RCC 7860 (cell line): ENCODE results near the gene NXN.
"Not testable (repeated sequence)": the region's sequence is repeated elsewhere in the genome, so short reads cannot be mapped to it uniquely, and the experiment has no call there.

Experiments
- DNase-seq: peaks from one replicate; pipeline ENCODE4 v3.0.0-alpha.2; 2015; ENCODE audit warnings: low spot score
- FAIRE-seq: peaks from 2 replicates; lab custom pipeline; 2012; peaks lifted over from hg19 to GRCh38; lab: Jason Lieb, UNC

Gene NXN

DNA sequence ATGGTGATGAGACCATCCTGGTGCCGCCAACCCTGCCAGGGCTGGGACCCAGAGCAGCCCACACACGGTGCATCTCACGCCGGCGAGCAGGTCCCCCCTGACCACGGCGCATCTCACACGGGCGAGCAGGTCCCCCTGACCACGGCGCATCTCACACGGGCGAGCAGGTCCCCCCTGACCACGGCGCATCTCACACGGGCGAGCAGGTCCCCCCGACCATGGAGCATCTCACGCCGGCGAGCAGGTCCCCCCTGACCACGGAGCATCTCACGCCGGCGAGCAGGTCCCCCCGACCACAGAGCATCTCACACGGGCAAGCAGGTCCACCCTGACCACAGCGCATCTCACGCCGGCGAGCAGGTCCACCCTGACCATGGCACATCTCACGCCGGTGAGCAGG is 138.3 kb downstream of the NXN start:
- FAIRE-seq (no peak), DNase-seq (no peak)

DNA sequence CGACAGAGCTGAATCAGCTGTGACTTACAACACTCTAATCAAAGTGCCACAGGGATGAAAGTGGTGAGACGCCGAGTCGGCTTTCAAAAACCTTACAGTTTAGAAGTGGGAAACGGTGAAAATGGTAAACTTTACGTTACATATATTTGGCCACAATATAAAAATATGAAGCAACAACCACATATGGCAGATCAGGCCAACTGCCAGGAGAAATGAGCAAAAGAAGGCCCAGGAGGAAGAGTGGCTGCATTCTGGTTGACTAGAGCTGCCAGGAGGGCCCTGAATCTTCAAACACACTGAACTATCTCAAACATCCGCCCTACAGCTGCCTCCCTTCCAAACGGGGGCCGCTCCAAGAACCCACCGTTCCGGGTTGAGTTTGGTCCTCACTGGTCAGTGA is 141.1 kb downstream of the NXN start:
- FAIRE-seq = no peak

DNA sequence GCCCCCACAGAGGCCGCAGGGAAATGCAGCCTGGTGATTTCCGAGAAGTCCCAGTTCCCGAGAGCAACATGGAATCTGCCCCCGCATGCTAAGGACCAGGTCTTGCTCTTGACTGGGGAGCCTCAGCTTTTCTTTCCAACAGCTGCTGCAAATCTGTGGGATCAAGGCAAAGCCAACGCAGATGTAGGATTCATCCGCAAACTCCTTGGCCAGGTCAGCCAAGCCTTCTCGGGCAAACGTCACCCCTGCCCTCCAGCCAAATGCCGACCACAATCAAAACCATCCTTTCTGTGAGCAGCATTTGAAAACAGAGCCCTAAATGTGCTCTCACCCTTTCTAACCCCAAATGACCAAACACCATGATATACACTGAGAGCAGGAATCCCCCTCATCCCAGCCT is 143.4 kb downstream of the NXN start:
- peak; percentile 65 for FAIRE-seq
- DNase-seq = peak; percentile 57

More for the DNA sequence above, 141.1 kb downstream of the NXN start:
- DNase-seq = no peak

DNA sequence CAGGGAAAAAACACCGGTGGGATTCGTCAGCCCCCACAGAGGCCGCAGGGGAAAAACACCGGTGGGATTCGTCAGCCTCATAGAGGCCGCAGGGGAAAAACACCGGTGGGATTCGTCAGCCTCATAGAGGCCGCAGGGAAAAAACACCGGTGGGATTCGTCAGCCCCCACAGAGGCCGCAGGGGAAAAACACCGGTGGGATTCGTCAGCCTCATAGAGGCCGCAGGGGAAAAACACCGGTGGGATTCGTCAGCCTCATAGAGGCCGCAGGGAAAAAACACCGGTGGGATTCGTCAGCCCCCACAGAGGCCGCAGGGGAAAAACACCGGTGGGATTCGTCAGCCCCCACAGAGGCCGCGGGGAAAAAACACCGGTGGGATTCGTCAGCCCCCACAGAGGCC is 143.9 kb downstream of the NXN start:
- not testable (repeated sequence) for FAIRE-seq, DNase-seq

DNA sequence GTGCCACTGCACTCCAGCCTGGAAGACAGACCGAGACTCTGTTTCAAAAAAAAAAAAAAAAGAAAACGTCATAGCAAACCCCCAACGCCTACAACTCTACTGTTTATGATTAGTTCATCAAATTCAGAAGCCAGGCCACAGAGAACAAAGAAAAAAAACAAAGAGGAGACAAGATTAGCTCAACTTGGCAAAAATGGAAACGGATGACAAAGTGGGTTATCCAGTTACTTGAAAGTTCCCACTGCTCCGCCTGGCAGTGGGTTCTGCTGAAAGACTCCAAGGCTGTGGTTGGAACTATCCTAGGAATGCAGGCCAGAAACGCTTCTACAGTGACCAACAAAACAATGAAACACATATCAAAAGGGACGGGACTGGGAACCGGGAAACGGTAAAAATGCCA is 144.3 kb downstream of the NXN start:
- peak; percentile 97 for FAIRE-seq
- peak; percentile 95 for DNase-seq

DNA sequence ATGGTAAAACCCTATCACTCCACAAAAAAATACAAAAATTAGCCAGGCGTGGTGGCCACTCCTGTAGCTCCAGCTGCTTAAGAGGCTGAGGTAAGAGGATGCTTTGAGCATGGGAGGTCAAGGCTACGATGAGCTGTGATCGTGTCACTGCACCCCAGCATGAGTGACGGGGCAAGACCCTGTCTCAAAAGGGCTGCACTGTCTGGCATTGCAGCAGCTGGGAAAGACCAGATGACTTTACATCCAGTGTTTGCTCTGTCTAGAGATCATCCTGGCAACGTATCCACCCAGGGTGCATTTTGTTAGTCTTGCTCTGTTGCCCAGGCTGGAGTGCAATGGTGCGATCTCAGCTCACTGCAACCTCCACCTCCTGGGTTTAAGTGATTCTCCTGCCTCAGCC is 145.4 kb downstream of the NXN start:
- DNase-seq (peak; percentile 60), FAIRE-seq (no peak)

DNA sequence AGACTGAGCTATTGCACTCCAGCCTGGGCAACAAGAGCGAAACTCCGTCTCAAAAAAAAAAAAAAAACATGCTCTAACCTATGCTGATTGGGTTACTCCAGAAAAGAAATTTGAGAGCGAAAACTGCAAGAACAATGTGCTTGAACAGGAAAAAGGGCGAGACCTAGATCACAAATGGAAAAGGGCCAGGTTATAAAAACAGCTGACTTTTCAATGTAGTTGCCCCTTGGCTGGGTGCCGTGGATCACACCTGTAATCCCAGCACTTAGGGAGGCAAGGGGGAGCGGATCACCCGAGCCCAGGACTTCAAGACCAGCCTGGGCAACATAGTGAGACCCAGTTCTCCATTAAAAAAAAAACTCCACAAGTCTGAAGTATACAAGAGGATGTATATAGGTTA is 148.6 kb downstream of the NXN start:
- no peak for FAIRE-seq

DNA sequence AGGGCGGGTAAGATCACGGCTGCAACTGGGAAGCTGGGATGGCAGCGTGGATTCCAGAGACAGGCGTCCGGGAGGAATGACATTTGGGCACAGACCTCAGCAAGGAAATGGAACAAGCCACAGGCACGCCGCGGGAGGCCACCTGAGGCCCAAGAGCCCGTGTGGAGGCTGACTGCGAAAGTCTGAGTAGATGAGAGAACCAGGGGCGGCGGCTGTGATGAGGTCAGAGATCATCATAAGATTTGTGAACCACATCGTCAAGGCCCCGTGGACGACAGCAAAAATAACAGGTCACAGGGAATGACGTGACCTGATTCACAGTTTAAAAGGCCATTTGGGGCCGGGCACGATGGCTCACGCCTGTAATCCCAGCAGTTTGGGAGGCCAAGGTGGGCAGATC is 149.2 kb downstream of the NXN start:
- DNase-seq (no peak), FAIRE-seq (no peak)

More for the DNA sequence above, 148.6 kb downstream of the NXN start:
- no peak for DNase-seq

DNA sequence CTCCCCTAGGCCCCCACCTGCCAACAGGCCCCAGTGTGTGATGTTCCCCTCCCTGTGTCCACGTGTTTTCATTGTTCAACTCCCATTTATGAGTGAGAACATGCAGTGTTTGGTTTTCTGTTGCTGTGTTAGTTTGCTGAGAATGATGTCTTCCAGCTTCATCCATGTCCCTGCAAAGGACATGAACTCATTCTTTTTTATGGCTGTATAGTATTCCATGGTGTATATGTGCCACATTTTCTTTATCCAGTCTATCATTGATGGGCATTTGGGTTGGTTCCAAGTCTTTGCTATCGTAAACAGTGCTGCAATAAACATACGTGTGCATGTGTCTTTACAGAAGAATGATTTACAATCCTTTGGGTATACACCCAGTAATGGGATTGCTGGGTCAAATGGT is 150.0 kb downstream of the NXN start:
- FAIRE-seq, DNase-seq: not testable (repeated sequence)

DNA sequence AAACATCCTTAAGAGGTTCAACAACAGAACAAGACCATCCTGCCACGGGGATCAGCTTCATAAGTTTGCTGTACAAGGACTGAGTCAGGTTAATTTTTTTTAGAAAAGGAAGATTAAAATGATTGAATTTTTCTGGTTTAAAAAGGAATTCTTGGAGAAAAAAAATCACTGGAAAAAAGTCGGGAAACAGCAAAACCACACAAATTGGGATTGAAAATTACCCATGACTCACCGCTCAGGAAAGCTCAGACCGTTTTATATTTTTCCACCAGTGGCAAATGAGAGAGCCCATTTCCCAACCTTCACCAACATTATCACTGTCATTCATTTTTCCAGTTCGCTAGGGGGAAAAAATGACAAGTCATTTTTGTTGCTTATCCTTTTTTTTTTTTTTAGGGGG is 150.8 kb downstream of the NXN start:
- FAIRE-seq = peak; percentile 86
- peak; percentile 24 for DNase-seq

DNA sequence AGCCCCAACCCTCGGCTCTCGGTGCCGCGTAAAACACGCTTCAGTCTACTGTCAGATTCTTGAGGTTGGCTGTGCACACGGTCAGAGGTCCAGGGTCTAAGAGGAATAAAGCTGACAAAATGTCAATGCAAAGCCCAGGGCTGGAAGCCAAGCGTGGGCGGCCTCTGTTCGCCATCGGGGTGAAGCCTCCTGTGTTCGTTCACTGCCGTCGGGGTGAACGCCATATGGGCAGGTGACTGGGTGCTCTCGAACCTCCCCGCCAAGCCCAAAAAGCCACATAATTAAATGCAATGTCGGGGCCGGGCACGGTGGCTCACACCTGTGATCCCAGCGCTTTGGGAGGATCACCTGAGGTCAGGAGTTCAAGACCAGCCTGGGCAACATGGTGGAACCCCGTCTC is 152.8 kb downstream of the NXN start:
- DNase-seq = no peak
- FAIRE-seq = no peak

DNA sequence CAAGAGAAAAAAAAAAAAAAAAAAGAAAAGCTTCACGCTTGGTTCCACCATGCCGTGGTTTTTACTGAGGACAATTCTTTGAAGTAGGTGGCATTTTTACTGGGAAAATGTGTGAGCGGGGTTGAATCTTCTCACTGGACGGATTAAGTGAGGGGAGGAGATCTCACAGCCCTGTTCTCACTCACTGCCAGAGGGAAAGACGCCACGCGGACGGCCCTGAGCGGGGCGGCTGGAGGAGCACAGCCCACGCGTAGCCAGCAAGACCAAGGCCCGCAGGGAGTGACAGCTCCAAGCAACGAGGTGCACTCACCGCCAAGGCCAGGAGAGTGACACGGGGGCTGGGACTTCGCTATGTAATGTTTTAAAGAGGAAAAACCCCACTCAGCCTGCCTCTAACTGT is 154.4 kb downstream of the NXN start:
- no peak for DNase-seq
- no peak for FAIRE-seq

DNA sequence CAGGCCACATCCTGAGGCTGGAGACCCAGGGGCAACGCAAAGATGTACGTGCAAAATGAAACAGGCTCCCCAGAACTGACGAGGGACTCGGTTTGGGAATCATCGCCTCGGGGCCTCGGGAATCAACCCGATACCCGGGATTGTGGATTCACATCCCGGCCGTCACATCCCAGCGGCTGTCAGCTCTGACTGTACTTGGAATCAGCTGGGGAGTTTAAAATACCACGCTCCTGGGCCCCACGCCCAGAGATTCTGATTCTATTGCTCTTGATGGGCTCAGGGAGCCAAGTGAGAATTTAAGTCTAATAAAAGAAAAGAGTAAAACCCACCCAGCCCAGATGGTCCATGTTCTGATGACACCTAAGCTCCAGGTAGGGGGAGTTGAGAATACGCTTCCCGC is 155.2 kb downstream of the NXN start:
- no peak for DNase-seq
- no peak for FAIRE-seq

DNA sequence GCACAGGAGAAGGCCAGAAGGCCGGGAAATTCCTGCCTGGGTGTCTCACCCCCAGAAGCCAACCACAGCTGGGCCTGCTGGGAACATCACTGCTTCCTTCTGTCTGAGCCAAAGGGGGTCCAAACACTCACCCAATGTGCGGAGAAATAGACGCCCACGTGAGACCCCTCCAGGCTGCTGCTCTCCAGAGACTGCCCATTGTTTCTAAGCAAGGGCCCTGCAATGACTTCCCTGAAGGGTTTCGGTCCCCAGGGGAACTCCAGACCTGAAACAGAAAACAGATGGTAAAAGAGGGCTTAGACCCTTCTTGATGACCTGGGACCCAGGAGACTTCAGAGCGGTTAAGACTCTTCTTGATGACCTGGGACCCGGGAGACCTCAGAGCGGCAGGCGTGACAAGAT is 156.1 kb downstream of the NXN start:
- FAIRE-seq (no peak), DNase-seq (no peak)

DNA sequence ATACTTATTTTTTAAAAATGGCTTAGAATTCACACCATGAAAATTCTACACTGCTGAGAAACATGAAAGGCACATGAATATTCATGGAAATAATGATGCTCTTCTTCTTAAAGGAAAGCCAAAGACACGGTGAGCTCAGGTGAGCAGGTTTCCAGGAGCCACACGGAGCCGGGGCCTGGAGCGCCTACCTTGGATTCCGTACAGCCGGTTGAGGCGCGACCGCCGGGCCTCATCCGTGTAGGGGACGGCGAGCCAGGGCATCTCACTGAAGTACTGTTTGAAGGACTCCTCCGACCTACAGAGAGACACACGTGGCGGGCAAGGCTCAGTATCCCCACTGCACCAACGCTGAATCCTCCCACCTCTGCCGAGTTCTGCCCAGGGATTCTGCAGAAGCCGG is 160.3 kb downstream of the NXN start:
- no peak for DNase-seq

DNA sequence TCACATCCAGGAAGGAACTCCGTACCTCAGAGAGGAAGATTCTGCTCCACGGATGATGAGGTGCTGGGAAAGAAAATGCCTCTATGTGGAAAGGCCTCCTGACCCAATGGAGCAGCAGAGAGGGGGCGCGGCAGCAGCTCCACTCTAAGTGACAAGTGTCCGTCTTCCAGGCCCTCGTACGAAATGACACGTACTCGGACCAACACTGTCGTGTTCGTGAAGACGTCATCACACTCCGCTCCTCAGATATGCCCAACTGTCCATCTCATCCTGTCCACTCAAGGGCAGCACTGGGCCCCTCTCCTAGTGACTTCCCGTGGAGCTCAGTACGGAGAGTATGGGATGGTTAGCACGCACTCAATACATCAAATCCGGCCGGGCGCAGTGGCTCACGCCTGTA is 165.2 kb downstream of the NXN start:
- no peak for FAIRE-seq
- DNase-seq = no peak

More for the DNA sequence above, 160.3 kb downstream of the NXN start:
- FAIRE-seq = no peak

DNA sequence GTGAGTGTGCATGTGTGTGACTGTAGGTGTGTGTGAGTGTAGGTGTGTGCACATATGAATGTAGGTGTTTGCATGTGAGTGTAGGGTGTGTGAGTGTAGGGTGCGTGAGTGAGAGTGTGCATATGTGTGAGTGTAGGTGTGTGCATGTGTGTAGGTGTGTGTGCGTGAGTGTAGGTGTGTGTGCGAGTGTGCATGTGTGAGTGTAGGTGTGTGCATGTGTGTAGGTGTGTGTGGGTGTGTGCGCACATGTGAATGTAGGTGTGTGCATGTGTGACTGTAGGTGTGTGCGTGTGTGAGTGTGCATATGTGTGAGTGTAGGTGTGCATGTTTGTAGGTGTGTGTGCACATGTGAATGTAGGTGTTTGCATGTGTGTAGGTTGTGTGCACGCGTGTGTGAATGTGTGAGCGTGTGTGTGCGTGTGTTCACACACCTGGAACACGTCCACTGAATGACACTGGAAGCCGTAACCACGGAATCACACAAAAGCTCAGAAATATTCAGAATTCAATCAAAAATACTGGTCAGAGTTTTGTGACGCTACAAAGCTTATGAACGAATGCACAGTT is 166.9 kb downstream of the NXN start:
- FAIRE-seq (no peak), DNase-seq (no peak)

DNA sequence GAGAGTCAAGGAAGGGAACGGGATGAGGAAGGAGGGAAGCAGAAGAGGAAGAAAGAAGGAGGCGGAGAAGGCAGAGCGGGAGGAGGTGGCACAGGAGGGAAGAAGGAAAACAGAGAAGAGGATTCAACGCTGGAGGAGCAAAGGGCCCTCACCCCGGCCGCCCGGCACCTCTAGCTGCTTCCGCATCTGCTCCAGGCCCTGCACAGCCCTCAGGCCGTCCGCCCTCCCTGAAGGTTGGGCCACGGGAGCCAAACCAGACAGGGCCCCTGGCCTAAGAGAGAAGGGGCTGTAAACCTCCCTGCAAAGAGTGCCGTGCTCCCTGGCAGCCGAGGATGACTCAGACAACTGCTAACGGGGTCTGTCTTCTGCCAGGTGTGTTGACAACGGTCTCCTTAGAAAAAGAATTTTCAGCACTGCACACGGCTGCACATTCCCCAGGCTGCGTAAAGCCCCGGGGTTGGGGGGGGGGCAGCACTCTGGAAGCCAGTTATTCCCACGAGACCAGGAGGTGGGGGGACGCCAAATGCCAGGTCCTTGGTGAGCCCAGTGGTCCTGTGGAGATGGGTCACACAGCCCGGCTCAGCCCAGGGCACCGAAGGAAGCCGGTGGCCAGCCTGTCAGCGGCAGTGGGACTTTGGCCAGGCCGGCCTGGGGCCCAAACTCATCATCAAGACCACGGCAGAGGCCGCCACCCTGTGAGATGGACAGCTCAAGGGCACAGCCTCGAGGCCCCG is 168.4 kb downstream of the NXN start:
- FAIRE-seq (no peak), DNase-seq (no peak)

DNA sequence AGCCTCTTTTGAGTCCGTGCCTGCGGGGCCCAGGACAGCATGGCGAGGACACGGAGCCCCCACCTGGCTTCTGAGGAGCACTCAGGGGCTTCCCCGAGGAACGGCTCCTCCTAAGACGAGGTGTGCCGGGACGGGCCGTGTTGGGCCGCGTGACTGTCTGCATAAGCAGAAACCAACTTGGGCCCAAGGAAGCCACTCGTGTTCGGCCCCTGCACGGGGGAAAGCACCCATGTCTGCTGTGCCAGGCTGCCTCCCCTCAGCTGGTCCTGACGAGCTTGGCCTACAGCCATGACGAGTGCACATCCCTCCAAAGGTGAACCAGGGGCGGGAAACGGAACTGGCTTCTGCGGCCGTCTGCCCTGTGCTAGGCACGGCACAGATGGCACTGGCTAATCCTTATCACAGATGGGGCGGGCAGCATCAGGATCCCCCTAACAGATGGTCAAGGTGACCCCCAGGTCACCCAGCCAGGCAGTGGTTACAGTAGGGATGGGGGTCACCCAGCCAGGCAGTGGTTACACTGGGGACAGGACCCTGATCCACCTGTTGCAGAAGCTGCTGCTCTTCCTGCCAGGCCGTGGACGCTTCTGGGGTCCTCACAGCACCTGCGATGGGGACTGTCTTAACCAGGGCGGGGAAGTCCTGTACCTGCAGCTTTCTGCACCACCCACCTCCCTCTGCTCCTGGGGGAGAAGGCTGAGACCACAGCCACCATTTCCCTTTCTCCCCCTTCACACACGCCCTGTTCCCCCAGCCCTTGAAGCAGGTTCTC is 171.9 kb downstream of the NXN start:
- no peak for FAIRE-seq
- DNase-seq = no peak

DNA sequence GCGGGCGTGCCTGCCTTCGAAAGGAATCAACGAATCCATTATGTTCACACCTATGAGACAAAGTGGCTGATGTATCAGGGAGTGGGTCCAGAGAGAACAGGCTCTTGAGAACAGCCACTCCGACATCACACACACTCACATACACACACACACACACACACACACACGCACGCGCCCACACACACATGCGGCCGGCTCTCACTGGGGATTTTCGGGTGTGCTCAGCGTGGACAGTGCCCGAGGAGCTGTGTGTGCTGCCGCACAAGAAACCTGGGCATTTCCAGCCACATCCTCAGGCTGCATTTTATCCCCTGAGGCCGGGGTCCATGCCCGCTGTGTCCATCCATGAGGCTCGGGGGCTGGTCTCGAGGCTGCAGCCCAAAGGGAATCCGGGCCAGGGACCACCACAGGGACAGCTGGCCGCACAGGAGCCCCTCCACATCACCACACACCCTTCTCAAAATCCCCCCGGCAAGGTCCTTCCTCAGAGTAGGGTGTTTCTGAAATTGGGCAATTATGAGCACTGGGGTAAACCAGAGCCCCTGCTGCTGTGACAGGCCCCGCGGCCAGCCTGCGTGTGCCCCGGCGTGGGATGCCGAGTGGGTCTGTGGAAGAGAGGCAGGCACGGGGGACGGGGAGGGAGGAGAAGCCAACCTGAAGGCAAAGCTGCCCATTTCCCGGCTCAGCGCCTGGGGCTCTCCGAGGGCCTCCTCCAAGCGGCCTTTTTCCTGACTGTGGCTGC is 172.6 kb downstream of the NXN start:
- no peak for FAIRE-seq
- DNase-seq = no peak

DNA sequence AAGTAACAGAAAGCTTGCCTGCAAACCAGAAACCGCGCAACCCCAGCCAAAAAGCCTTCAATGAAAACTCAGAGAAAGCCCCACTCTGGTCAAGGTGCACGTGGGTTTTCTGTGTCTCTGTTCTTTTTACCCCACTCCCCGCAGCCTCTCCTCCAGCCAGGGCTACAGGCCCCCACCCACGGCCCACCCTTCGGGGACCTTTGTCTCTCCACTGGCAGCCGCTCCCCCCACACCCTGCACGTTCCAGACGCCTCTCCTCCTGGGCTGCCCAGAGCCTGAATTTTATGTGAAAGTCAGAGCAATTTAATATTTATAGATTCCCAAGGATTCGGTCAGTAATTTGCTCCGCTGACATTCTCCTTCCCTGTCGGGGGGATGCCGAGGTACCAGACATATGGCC is 173.2 kb downstream of the NXN start:
- no peak for FAIRE-seq
- DNase-seq = no peak
